COLO668 (cell line): Measurements from ENCODE around the gene PHYHIPL.

Experiments
- DNase-seq: peaks from one replicate; lab custom pipeline; 2025; ENCODE audit not compliant: unreplicated experiment; lab: John Stamatoyannopoulos, UW

Gene PHYHIPL

GRCh38 chr10:59252491-59252890 lies 76.0 kb downstream of the PHYHIPL start:
- DNase-seq, result no peak

DNA sequence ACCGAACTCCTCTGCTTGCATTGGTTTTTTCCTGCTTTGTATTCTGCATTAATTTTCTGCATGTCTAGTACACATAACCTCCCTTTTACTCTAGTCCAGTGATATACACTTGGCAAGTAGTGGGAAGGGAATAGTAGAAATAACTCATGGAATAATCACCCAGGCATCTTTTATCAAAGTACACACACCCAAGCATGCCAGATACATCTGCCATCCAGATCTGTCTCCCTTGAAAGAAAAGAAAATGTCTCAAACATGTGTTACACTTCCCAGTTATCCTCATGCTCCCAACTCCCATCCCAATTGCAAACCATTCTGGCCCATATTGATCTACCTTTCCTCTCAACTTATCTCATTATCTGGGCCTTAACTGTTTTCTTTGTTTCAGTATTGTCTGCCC lies 79.0 kb downstream of the PHYHIPL start:
- DNase-seq, result no peak

DNA sequence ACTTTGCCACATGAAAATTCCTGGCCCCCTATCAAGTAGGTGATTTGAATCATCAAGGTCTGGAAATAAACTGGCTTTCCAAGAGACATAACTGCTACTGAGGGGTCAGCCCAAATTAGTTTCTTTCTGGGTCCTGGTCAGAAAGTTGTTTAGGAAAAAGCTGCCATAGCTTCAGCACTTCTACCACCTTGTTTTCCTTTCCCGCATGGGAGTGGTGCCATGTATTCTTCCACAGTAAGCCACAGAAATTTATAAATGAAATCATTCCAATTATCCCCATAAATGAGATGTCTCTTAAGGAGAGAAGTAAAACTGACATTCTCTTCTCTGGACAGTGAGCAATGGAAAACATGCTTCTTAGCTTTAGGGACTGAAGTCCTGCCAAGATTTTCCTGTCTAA lies 80.8 kb downstream of the PHYHIPL start:
- no peak for DNase-seq

DNA sequence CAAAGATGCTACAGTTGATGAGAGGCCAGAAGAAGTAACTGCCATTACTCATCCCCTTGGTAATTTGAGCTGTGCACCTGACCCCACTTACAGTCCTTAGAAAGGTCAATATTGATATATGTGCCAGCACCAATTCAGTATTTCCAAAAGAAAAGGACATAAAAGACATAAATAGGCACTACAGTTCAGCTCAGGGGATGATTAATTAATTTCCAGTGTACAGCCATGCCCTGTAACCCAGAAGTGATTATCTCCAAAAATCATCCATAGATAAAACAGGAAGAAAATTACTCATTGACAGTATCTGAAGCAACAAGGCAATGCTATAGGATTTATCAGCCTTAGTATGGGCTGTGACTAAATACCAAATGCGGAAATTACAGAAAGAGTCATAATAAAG lies 82.4 kb downstream of the PHYHIPL start:
- peak; percentile 41 for DNase-seq

DNA sequence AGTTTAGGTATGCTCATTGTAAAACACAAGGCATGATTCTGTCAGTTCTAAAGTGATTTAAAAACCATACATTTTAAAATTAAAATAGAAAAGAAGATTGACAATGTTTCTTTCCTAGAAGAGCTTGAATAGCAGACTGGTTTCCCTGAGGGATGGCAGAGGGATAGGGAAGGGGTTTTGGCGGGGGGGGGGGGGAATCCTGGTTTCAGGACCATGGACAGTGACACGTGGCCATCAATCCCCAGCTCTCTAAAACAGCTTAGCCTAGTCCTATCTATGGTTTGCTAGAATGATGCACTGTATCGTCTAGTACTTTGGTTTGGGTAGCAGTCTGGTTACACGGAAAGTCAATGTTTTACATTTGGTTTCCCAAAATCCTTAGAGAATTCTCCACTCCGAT lies 88.7 kb downstream of the PHYHIPL start:
- DNase-seq, result no peak

DNA sequence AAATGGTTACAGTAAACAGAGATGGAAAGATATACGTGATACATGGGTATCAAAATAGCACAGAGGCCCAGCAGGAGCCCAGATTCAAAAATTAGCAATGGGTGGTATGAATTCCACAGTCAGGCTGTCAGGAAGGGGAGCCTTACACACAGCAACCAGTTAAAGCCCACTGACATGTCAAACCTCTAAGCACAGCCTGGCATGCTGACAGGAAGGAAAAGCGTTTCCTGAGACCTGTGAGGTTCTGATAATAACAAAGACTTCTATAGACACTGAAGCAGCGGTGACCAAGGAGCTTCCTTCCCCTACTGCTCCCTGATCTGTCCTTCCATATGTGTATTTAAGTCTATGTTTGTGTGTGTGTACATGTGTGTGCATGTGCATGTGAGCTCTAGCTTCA lies 89.9 kb downstream of the PHYHIPL start:
- no peak for DNase-seq

- DNase-seq, result no peak
Observed at GRCh38 chr10:59268460-59268859, 92.0 kb downstream of the PHYHIPL start.

DNA sequence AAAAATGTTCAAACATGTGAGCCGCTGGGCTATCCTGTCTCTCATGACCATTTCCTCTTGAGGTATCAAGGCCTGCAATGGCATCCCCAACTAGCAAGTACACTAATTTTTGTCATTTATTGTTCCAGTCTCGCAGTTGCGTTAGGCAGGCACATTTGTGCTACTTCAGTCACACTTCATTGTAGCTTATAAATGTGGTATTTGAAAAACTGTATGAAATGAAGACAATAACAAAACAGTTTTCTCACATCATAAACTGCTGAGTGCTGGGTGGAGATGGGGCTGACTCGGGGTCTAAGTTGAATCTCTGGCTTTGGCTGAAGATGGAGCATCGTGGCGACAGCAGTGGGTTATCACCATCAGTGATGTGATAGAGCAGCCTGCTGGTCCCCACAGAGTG lies 93.2 kb downstream of the PHYHIPL start:
- DNase-seq, result no peak

DNA sequence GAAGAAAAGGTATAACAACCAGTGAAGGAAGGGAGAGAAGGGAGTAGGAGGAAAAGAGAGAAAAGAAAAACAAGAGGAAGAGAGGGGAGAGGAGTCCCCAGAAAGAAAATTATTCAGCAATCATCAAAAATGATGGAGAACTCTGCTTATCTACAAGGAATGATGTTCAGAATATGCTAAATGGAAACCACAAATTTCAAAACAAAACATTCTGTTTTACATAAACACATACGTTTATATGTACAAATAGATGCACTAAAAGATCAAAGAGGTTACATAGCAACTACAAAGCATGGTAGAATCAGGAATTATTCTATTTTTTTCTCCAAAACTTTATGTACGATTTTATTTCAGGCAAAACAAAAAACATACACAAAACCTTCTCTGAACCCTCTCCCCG lies 94.0 kb downstream of the PHYHIPL start:
- DNase-seq, result no peak

DNA sequence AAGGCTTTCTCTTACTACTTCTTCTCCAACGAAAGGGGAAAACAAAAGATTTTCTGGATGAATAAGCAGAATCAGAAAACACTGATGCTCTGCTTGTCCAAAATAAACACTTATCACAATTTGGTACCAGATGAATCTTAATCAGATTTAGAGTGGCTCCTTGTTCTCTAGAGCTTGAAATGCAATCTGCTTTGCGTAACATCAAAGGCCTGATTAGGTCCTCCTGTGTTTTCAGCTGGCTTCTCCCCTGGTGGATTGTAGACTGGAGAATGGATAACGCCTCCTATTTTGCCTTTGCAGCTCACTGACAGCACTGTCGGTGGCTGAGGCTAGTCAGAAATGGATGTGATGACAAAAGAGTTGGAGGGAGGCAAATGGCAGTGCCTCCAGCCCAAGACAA lies 94.7 kb downstream of the PHYHIPL start:
- DNase-seq, result no peak

GRCh38 chr10:59272061-59272460 lies 95.6 kb downstream of the PHYHIPL start:
- no peak for DNase-seq

GRCh38 chr10:59273445-59273844 lies 97.0 kb downstream of the PHYHIPL start:
- no peak for DNase-seq

- DNase-seq, result no peak
Observed at GRCh38 chr10:59276133-59276532, 99.7 kb downstream of the PHYHIPL start.

DNA sequence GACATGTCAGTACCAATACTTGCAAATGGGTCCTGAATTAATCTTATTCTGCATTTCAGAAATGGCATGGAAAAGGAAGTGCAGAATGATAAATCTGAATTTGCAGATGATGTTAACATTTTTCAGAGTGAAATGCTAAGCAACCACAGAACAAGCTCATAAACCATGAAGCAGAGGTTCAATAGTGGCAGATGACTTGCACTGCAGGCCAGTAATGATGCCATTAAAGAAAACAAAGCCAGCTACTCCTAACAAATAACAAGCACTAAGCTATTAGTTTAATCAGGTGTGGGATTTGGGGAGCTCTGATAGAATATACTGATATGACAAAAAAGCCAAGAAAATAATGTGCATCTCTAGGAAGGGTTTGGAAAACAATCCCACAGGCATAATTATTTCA lies 100.5 kb downstream of the PHYHIPL start:
- no peak for DNase-seq

- DNase-seq, result no peak
Observed at GRCh38 chr10:59279476-59279875, 103.0 kb downstream of the PHYHIPL start.

DNA sequence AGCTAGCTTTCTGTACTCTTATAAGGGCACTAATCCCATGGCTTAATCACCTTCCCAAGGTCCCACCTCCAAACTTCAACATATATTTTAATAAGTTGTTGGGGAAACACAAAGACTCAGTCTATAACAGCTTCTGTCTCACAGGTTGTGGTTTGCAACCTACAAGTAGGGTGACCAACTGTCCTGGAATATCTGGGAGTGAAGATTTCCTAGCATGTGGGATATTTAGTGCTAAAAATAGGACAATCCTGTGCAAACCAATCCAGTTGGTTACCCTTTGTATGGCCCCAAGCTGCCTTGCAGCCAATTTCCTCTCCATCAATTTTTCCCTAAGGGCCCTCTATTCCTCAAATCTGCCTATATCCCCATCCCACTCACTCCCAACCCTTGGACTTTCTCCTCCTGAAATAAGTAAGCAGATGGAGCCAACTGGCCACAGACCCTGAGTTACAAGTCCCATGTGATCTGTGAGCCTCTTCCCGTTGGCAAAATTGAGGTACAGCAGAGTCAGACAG lies 103.6 kb downstream of the PHYHIPL start:
- no peak for DNase-seq

GRCh38 chr10:59281861-59282260 lies 105.4 kb downstream of the PHYHIPL start:
- no peak for DNase-seq

DNA sequence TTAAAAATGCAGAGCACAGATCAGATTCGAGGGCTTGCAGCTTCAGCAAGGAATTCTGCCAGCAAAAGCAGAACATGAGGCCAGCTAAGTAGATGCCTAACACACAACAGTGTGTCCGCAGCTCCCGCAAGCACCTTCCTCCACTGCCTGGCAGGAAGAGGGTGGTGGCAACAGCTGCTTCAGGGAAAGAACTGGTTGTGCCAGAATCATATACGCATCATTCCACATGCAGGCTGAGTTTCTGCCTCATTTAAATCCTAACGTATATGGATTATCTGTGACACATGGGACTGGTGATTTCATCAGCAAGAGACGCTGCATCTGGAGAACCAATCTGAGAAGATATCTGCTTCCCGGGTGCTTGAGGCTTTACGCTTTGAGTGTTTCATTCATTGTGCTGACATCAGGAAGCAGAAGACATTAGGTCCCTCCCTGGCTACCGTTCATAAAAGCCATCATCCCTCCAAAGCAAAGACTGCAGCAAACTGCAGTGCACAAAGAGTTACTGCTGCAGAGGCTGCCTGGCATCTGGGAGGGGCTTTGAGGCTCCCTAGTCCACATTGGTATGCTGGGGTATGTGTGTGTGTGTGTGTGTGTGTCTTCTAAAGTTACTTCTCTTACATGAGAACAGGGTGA lies 107.1 kb downstream of the PHYHIPL start:
- DNase-seq, result no peak

- DNase-seq, result no peak
Observed at GRCh38 chr10:59284118-59284975, 107.9 kb downstream of the PHYHIPL start.

DNA sequence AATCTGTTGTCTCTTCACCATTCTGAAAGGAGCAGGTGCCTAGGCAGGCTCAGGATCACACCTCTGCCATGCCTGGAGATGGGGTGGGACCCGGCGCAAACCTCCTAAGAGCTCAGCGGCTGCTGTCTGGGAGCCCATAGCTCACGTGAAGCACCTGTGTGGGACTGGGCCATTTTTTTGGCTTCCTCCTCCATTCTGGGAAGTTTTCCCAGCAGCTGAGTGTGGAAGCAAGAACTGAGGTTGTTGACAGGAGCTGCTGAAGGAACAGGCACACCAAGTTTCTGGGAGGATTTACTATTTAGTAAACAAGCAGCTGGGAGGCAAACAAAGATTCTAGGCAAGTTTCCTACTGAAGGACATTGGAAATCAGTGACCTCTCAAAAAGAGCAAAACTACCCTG lies 108.6 kb downstream of the PHYHIPL start:
- DNase-seq, result no peak

- no peak for DNase-seq
Observed at GRCh38 chr10:59285848-59286247, 109.4 kb downstream of the PHYHIPL start.

DNA sequence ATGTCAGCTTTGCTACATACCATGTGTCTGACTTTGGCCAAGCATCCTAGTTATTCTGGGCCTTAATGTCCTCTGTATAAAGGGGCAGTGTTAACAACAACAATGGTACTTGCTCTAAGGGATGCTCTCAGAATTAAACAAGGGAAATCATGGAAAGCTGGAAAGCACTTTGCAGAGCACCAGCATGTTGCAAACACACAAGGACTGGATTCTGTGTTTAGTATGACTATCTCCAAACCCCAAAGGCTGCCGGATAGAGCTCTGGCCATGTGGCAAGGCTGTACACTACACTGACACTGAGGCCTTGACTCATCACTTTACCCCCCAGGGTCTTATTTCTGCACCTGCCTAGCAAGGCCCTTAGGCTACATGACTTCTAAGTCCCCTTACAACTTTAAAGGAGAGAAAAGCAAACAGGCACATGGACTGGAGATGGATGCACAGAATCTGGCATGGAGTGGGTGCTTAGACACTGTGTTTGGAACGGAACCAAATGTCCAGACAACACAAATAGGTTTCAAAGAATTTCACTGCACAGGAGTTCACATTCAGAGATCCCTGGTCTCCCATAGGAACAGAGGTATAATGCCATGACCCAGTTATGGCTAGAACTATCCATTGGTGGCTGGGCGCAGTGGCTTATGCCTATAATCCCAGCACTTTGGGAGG lies 111.3 kb downstream of the PHYHIPL start:
- DNase-seq, result no peak
